Bronchial epithelial cell (primary cell): ENCODE measurements around the gene ACSM5. TPM values are rescaled to one million over a fixed set of nuclear protein-coding genes. Genes with fewer than 3 reads are reported as not detected.

Experiments used
- DNase-seq: peaks from one replicate; pipeline ENCODE4 v3.0.0-alpha.2; 2010; ENCODE audit warnings: low read depth
- FAIRE-seq: peaks from 2 replicates; lab custom pipeline; 2011; peaks lifted over from hg19 to GRCh38; lab: Jason Lieb, UNC
- H3K27me3 ChIP-seq: 2 replicates; pipeline ENCODE4 v1.5.1; 2011; ENCODE audit warnings: low read length; ENCODE audit not compliant: control insufficient read depth, insufficient read depth
- H3K36me3 ChIP-seq: 2 replicates; pipeline ENCODE4 v1.5.1; 2011; ENCODE audit warnings: low read length; ENCODE audit not compliant: control insufficient read depth, insufficient read depth
- H3K4me3 ChIP-seq: 2 replicates; pipeline ENCODE4 v1.5.1; 2011; ENCODE audit warnings: mild to moderate bottlenecking, low read depth, low read length, control low read depth
- total RNA-seq: library from RNA; depleted of rRNA; stranded (reverse); fragments of >200 nt; gene quantifications from 2 replicates; pipeline ENCODE4 v1.2.1, GENCODE V29; 2014
- TF ChIP-seq, protein P1 (sequence below): IDR thresholded peaks from 2 replicates; pipeline ENCODE4 v1.5.1; 2011; ENCODE audit warnings: mild to moderate bottlenecking, moderate library complexity, low read length, control low read depth, inconsistent platforms; ENCODE audit not compliant: insufficient read depth, severe bottlenecking

The ACSM5 gene
- total RNA-seq, 1 donor from 2014 or later = not detected

DNA sequence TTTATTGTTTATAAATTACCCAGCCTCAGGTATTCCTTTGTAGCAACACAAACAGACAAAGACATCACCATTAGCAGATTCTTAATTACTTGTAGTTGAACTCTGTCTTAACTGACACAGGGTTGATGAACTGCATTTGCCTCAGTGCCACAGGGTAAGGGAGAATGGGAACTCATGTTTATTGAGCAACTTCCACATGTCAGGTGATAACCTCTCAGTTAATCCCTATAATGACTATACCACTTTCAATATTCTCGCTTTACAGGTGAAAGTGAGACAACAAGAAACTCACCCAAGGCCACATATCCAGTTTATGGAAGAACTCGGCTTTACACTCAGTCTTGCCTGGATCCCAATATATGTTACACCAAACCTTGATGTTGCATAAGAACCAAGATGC, 13.4 kb upstream of the ACSM5 start:
- TF ChIP-seq, protein P1, sequence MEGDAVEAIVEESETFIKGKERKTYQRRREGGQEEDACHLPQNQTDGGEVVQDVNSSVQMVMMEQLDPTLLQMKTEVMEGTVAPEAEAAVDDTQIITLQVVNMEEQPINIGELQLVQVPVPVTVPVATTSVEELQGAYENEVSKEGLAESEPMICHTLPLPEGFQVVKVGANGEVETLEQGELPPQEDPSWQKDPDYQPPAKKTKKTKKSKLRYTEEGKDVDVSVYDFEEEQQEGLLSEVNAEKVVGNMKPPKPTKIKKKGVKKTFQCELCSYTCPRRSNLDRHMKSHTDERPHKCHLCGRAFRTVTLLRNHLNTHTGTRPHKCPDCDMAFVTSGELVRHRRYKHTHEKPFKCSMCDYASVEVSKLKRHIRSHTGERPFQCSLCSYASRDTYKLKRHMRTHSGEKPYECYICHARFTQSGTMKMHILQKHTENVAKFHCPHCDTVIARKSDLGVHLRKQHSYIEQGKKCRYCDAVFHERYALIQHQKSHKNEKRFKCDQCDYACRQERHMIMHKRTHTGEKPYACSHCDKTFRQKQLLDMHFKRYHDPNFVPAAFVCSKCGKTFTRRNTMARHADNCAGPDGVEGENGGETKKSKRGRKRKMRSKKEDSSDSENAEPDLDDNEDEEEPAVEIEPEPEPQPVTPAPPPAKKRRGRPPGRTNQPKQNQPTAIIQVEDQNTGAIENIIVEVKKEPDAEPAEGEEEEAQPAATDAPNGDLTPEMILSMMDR = no peak
- no peak for DNase-seq
- H3K27me3 ChIP-seq = no peaks in the 10 kb centered on the region
- no peak for FAIRE-seq
- no peak overlapping the region for H3K4me3 ChIP-seq
- no peaks in the 10 kb centered on the region for H3K36me3 ChIP-seq

DNA sequence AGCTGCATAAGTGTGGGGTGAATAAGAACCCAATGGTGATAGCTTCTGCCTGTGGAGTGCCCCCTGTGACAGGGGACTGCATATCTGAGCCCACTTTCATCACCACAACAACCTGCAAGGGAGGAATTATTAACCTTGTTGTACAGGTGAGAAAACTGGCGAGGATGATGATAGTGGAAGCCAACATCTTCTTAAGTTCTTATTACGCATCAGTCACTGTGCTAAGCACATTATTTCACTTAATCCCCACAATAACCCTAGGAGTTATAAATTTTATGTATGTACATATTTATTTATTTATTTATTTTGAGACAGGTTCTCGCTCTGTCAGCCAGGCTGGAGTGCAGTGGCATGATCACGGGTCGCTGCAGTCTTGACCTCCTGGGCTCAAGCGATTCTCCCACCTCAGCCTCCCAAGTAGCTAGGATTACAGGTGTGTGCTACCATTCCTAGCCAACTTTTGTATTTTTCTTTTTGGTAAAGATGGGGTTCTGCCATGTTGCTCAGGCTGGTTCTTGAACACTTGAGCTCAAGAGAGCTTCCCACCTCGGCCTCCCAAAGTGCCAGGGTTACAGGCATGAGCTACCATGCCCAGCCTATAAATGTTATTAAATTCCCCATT, 12.4 kb upstream of the ACSM5 start:
- FAIRE-seq (no peak), DNase-seq (no peak)
- H3K27me3 ChIP-seq = no peaks in the 10 kb centered on the region
- TF ChIP-seq, protein P1 = no peak
- no peaks in the 10 kb centered on the region for H3K36me3 ChIP-seq
- no peak overlapping the region for H3K4me3 ChIP-seq

DNA sequence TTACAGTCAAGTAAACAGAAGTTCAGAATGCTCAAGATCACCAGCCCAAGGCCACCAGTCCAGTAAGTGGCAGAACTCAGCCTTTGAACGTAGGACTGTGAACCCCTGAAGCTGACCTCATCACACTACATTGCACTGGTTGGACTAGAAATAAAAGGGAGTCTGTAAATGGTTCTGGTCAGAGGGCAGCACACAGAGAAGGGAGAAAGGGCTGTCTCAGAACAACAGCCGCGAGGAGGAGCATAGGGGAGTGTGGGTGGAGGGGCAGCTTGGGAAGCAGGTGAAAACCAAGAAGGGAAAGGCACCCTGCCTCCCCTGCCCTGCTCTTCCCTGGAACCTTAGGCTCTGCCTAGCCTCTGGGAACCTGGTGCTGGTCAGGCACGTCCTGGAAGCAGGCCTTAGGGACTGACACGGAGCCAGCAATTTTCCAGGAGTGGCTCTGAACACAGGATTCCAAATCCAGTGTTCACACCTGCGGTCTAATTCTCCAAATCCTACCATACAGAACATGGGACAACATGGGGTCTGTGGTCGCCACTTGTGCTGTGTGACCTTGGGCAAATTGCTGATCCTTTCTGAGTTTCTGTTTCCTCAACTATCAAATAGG, 11.8 kb upstream of the ACSM5 start:
- Histone ChIP-seq H3K36me3 (no peaks in the 10 kb centered on the region), H3K4me3 (no peak overlapping the region), H3K27me3 (no peaks in the 10 kb centered on the region)
- TF ChIP-seq, protein P1 = no peak
- DNase-seq = no peak
- FAIRE-seq = no peak

DNA sequence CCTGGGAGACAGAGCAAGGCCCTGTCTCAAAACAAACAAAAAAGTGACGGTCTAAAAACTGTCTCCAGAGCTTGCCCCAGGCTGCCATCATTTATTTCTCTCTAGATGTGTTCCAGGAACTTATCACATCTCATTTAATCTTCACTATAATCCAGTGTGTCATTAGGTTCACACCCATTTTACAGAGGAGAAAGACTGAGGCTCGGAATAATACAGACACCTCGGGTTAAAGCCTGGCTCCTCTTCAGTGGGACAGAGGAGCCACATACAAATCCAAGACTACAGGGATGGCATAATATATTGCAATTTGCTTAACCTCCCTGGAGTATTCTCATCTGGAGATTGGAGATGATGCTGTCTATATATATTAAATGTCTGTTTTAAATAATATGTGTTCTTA, 10.7 kb upstream of the ACSM5 start:
- FAIRE-seq (no peak), DNase-seq (no peak)
- Histone ChIP-seq H3K36me3 (no peaks in the 10 kb centered on the region), H3K27me3 (no peaks in the 10 kb centered on the region), H3K4me3 (no peak overlapping the region)
- TF ChIP-seq, protein P1 = no peak

DNA sequence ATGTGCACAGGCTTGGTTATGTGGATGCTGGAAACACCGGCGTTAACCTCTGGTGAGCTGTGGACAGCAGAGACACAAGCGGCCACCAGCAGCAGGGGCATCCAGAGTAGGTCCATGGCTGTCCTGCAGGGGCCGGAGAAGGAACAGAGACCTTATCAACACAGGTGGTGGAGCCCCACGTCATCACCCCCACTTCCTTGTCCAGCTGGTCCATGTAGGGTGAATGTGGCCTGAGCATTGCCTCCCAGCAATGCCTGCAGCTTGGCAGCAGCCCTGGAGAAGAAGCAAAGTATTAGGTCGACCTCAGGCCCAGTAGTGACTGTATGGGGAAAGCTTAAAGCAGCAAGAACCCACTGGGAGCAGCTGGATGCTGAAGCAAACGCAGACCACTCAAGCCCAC, 10.1 kb upstream of the ACSM5 start:
- FAIRE-seq (no peak), DNase-seq (no peak)
- TF ChIP-seq, protein P1 = no peak
- H3K36me3 ChIP-seq = no peaks in the 10 kb centered on the region
- no peak overlapping the region for H3K4me3 ChIP-seq
- no peaks in the 10 kb centered on the region for H3K27me3 ChIP-seq

DNA sequence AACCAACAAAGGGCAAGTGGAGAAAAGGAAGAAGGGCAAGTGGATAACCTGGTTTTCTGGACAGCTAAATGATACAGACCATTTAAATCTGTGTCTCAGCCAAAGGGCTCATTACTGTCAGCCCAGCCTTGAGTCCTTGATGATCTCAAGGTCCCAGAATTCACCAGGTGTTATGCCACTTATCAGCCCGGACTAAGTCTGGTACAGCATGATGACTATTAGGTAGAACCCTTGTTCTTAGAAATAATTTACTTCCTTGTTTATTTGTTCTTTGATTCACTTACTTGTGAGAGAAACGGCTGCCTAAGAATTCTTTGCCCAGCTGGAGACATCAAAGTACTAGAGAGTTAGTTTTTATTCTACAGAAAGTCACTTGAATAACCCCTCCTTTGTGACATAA, 8.3 kb upstream of the ACSM5 start:
- no peak for DNase-seq
- Histone ChIP-seq H3K36me3 (no peaks in the 10 kb centered on the region), H3K4me3 (no peak overlapping the region), H3K27me3 (no peaks in the 10 kb centered on the region)
- FAIRE-seq = no peak
- TF ChIP-seq, protein P1 = no peak
